KMS-11 (cell line): ENCODE measurements around the gene MRO.

Source experiments
- H2AFZ ChIP-seq: fragments of 200-600 bp; sonication (generic); 2 replicates; pipeline ENCODE4 v1.6.1; 2016; ENCODE audit warnings: antibody characterized with exemption, mixed run types, low read depth
- H3K27ac ChIP-seq: fragments of 200-600 bp; sonication (generic); 2 replicates; pipeline ENCODE4 v1.6.1; 2016; ENCODE audit warnings: mild to moderate bottlenecking, mixed run types
- H3K27me3 ChIP-seq: fragments of 200-600 bp; sonication (generic); 2 replicates; pipeline ENCODE4 v1.6.1; 2017; ENCODE audit warnings: mild to moderate bottlenecking, low read depth, mixed run types, moderate library complexity; ENCODE audit not compliant: insufficient read depth
- H3K36me3 ChIP-seq: fragments of 200-600 bp; sonication (generic); 2 replicates; pipeline ENCODE4 v1.6.1; 2017; ENCODE audit warnings: mild to moderate bottlenecking, mixed run types; ENCODE audit not compliant: insufficient read depth
- H3K4me1 ChIP-seq: fragments of 200-600 bp; sonication (generic); 2 replicates; pipeline ENCODE4 v1.6.1; 2016; ENCODE audit warnings: mild to moderate bottlenecking, low read depth, mixed run types; ENCODE audit not compliant: poor library complexity, severe bottlenecking
- H3K4me2 ChIP-seq: fragments of 200-600 bp; sonication (generic); 2 replicates; pipeline ENCODE4 v1.7.0; 2016; ENCODE audit warnings: mild to moderate bottlenecking, mixed run types
- H3K4me3 ChIP-seq: fragments of 200-600 bp; sonication (generic); IDR thresholded peaks from 2 replicates; pipeline ENCODE4 v1.6.1; 2017; ENCODE audit warnings: low read depth, low read length, mixed read lengths; ENCODE audit not compliant: insufficient read depth
- H3K79me2 ChIP-seq: fragments of 200-600 bp; sonication (generic); 2 replicates; pipeline ENCODE4 v1.6.1; 2016; ENCODE audit warnings: low read depth, mixed run types; ENCODE audit not compliant: insufficient read depth
- H3K9ac ChIP-seq: fragments of 200-600 bp; sonication (generic); 2 replicates; pipeline ENCODE4 v1.6.1; 2016; ENCODE audit warnings: mild to moderate bottlenecking, mixed run types
- H4K20me1 ChIP-seq: fragments of 200-600 bp; sonication (generic); 2 replicates; pipeline ENCODE4 v1.6.1; 2016; ENCODE audit warnings: mild to moderate bottlenecking, mixed run types; ENCODE audit not compliant: insufficient read depth
- TF ChIP-seq, protein P1 (sequence below): fragments of 200-600 bp; sonication (generic); conservative IDR thresholded peaks from 2 replicates; pipeline ENCODE4 v1.6.1; 2017; ENCODE audit warnings: low read depth, mild to moderate bottlenecking, antibody characterized with exemption, low read length, moderate library complexity, mixed read lengths

MRO gene

GRCh38 chr18:50775726-50776125, 44.1 kb downstream of the MRO start:
- Histone ChIP-seq H3K4me3 (no peak overlapping the region), H2AFZ (no peak overlapping the region), H3K36me3 (no peaks in the 10 kb centered on the region), H3K9ac (no peak overlapping the region), H3K4me2 (no peak overlapping the region), H3K27me3 (no peaks in the 10 kb centered on the region), H3K4me1 (no peaks in the 10 kb centered on the region), H4K20me1 (no peaks in the 10 kb centered on the region), H3K79me2 (no peaks in the 10 kb centered on the region), H3K27ac (no peak overlapping the region)
- TF ChIP-seq, protein P1, sequence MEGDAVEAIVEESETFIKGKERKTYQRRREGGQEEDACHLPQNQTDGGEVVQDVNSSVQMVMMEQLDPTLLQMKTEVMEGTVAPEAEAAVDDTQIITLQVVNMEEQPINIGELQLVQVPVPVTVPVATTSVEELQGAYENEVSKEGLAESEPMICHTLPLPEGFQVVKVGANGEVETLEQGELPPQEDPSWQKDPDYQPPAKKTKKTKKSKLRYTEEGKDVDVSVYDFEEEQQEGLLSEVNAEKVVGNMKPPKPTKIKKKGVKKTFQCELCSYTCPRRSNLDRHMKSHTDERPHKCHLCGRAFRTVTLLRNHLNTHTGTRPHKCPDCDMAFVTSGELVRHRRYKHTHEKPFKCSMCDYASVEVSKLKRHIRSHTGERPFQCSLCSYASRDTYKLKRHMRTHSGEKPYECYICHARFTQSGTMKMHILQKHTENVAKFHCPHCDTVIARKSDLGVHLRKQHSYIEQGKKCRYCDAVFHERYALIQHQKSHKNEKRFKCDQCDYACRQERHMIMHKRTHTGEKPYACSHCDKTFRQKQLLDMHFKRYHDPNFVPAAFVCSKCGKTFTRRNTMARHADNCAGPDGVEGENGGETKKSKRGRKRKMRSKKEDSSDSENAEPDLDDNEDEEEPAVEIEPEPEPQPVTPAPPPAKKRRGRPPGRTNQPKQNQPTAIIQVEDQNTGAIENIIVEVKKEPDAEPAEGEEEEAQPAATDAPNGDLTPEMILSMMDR: no peak

- Histone ChIP-seq H4K20me1 (no peaks in the 10 kb centered on the region), H3K9ac (no peak overlapping the region), H3K4me1 (no peaks in the 10 kb centered on the region), H3K36me3 (no peaks in the 10 kb centered on the region), H3K79me2 (no peaks in the 10 kb centered on the region), H2AFZ (no peak overlapping the region), H3K27me3 (no peaks in the 10 kb centered on the region), H3K27ac (no peak overlapping the region), H3K4me2 (no peak overlapping the region), H3K4me3 (no peak overlapping the region)
- TF ChIP-seq, protein P1: no peak
Measured at GRCh38 chr18:50775207-50775606, 44.6 kb downstream of the MRO start.

- Histone ChIP-seq H3K4me1 (no peaks in the 10 kb centered on the region), H3K4me2 (no peak overlapping the region), H4K20me1 (no peaks in the 10 kb centered on the region), H3K4me3 (no peak overlapping the region), H2AFZ (no peak overlapping the region), H3K27me3 (no peaks in the 10 kb centered on the region), H3K27ac (no peak overlapping the region), H3K36me3 (no peaks in the 10 kb centered on the region), H3K79me2 (no peaks in the 10 kb centered on the region), H3K9ac (no peak overlapping the region)
- TF ChIP-seq, protein P1: no peak
Measured at GRCh38 chr18:50769463-50769862, 50.4 kb downstream of the MRO start.

DNA sequence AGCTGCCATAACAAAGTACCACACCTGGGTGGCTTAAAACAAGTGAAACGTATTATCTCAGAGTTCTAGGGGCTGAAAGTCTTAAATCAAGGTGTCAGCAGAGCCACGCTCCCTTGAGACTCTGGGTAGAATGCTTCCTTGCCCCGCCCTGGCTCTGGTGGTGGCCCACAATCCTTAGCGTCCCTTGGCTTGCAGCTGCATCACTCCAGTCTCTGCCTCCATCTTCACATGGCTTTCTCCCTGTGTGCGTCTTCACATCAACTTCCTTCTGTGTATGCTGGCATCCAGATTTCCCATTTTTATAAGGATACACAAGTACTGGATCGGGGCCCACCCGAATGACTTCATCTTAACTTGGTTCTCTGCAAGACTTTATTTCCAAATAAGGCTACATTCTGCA, 62.5 kb downstream of the MRO start:
- Histone ChIP-seq H3K9ac (no peak overlapping the region), H3K27me3 (no peaks in the 10 kb centered on the region), H2AFZ (no peak overlapping the region), H3K4me2 (no peak overlapping the region), H3K4me1 (no peaks in the 10 kb centered on the region), H3K79me2 (no peaks in the 10 kb centered on the region), H3K27ac (no peak overlapping the region), H3K36me3 (no peaks in the 10 kb centered on the region), H4K20me1 (no peaks in the 10 kb centered on the region), H3K4me3 (no peak overlapping the region)
- TF ChIP-seq, protein P1: no peak

GRCh38 chr18:50754297-50754696, 65.5 kb downstream of the MRO start:
- no peaks in the 10 kb centered on the region for H4K20me1 ChIP-seq
- H3K79me2 ChIP-seq: no peaks in the 10 kb centered on the region
- no peak overlapping the region for H3K4me3 ChIP-seq
- no peak overlapping the region for H3K9ac ChIP-seq
- TF ChIP-seq, protein P1: no peak
- no peaks in the 10 kb centered on the region for H3K36me3 ChIP-seq
- no peaks in the 10 kb centered on the region for H3K4me1 ChIP-seq
- no peaks in the 10 kb centered on the region for H3K27me3 ChIP-seq
- no peak overlapping the region for H3K27ac ChIP-seq
- H2AFZ ChIP-seq: no peak overlapping the region
- no peak overlapping the region for H3K4me2 ChIP-seq
